Upper lobe of left lung (tissue), 4 donors: Measurements from ENCODE around the gene GRID1.

ENCODE experiments used
- EP300 ChIP-seq, 4 donors: sonication (generic); formaldehyde crosslinking; IDR thresholded peaks; one replicate each; pipeline ENCODE4 v1.5.1; 2017; ENCODE audit warnings: antibody characterized with exemption in 4 of 4, control low read depth in 2 of 4
- POLR2A ChIP-seq, 4 donors: fragments of 450-650 bp; IDR thresholded peaks; one replicate each; pipeline ENCODE4 v1.5.1; 2016 to 2017; ENCODE audit warnings: antibody characterized with exemption in 4 of 4, mild to moderate bottlenecking in 2 of 4
- POLR2AphosphoS5 ChIP-seq, 2 donors: sonication (generic); formaldehyde crosslinking; IDR thresholded peaks; one replicate each; pipeline ENCODE4 v1.5.1; 2017; ENCODE audit warnings: antibody characterized with exemption in 2 of 2
- TF ChIP-seq, protein P1 (sequence below), 6 experiments: fragments of 450-650 bp in 4 of 6; fragments of 200-600 bp in 2 of 6; sonication (generic) in 2 of 6; IDR thresholded peaks; one replicate each; pipeline ENCODE4 v1.5.1; 2016 to 2019; ENCODE audit warnings: antibody characterized with exemption in 6 of 6

DNA sequence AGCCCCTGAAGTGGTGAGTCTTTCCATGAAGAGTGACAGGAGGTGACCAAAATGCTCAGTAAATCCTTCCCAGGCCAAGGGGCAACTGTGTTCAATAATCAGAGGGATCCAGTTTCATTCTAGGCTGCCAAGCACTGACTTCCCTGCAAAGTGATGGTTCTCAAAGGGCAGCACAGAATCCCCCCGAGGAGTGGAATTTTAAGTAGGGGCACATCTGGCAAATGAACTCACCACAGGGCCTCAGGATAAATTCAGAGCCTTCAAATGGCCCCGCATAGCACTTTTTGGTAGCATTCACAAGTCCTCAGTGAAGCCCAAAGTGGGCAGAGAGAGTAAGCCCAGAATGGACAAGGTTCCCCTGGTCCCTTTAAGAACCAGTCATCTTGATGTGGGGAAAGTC is 602.5 kb downstream of the GRID1 start:
- TF ChIP-seq, protein P1, sequence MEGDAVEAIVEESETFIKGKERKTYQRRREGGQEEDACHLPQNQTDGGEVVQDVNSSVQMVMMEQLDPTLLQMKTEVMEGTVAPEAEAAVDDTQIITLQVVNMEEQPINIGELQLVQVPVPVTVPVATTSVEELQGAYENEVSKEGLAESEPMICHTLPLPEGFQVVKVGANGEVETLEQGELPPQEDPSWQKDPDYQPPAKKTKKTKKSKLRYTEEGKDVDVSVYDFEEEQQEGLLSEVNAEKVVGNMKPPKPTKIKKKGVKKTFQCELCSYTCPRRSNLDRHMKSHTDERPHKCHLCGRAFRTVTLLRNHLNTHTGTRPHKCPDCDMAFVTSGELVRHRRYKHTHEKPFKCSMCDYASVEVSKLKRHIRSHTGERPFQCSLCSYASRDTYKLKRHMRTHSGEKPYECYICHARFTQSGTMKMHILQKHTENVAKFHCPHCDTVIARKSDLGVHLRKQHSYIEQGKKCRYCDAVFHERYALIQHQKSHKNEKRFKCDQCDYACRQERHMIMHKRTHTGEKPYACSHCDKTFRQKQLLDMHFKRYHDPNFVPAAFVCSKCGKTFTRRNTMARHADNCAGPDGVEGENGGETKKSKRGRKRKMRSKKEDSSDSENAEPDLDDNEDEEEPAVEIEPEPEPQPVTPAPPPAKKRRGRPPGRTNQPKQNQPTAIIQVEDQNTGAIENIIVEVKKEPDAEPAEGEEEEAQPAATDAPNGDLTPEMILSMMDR (IDR thresholded peaks at IDR 0.05): no peak
- TF ChIP-seq POLR2A (IDR thresholded peaks at IDR 0.05): no peak
- TF ChIP-seq POLR2AphosphoS5 (IDR thresholded peaks at IDR 0.05): no peak
- TF ChIP-seq EP300 (IDR thresholded peaks at IDR 0.05): no peak
